ENCODE results near the gene UGT1A9. TPM values are rescaled to one million over a fixed set of nuclear protein-coding genes. Genes with fewer than 3 reads are reported as not detected.

The UGT1A9 gene
- total RNA-seq, 2 donors from 2014 or later = not detected

GRCh38 chr2:233663911-233664310, 7.8 kb upstream of the UGT1A9 start:
- Mint-ChIP-seq H3K36me3 (ENCODE audit: low read depth) (no peaks in the 10 kb centered on the region), H3K4me3 (no peak overlapping the region), H3K27me3 (ENCODE audit: insufficient read depth) (peaks cover 12% of the 10 kb centered on the region), H3K4me1 (no peaks in the 10 kb centered on the region), H3K9me3 (peaks cover 7% of the 10 kb centered on the region), H3K27ac (no peak overlapping the region)
- peaks cover 14% of the 10 kb centered on the region for H3K27me3 ChIP-seq (ENCODE audit: control insufficient read depth, insufficient read depth, low read length, poor library complexity, severe bottlenecking)
- no peak overlapping the region for H3K4me3 ChIP-seq (ENCODE audit: low read length)
- H3K36me3 ChIP-seq (ENCODE audit: control insufficient read depth, insufficient read depth, low read length) = no peaks in the 10 kb centered on the region
- no peak overlapping the region for H3K27ac ChIP-seq (ENCODE audit: low read depth, low read length)
- TF ChIP-seq CTCF (conservative IDR thresholded peaks at IDR 0.05) = no peak
- DNase-seq = no peak
- no peak overlapping the region for H3K9ac ChIP-seq (ENCODE audit: extremely low read depth, low read length, poor library complexity, severe bottlenecking)
- H3K4me1 ChIP-seq (ENCODE audit: control insufficient read depth, insufficient read depth, low read length) = no peaks in the 10 kb centered on the region
- WGBS, 2 experiments (ENCODE audit: insufficient coverage in 1 of 2, insufficient read length in 1 of 2) = 61 to 100% methylated on average over 1 of the region's 1 CpG
- no peaks in the 10 kb centered on the region for H3K9me3 ChIP-seq (ENCODE audit: control insufficient read depth, low read length)

GRCh38 chr2:233668605-233669260, 3.0 kb upstream of the UGT1A9 start:
- no peak for DNase-seq
- no peak overlapping the region for H3K27ac Mint-ChIP-seq
- H3K27ac ChIP-seq (ENCODE audit: low read depth, low read length) = no peak overlapping the region
- no peaks in the 10 kb centered on the region for H3K4me1 ChIP-seq (ENCODE audit: control insufficient read depth, insufficient read depth, low read length)
- 92 to 100% methylated on average over 1 to 4 of the region's 4 CpGs for WGBS, 2 experiments (ENCODE audit: insufficient coverage in 1 of 2, insufficient read length in 1 of 2)
- H3K9ac ChIP-seq (ENCODE audit: extremely low read depth, low read length, poor library complexity, severe bottlenecking) = no peak overlapping the region
- H3K4me1 Mint-ChIP-seq = no peaks in the 10 kb centered on the region
- H3K9me3 ChIP-seq (ENCODE audit: control insufficient read depth, low read length) = no peaks in the 10 kb centered on the region
- H3K4me3 ChIP-seq (ENCODE audit: low read length) = no peak overlapping the region
- no peaks in the 10 kb centered on the region for H3K36me3 Mint-ChIP-seq (ENCODE audit: low read depth)
- H3K4me3 Mint-ChIP-seq = no peak overlapping the region
- H3K9me3 Mint-ChIP-seq = peaks cover 4% of the 10 kb centered on the region
- peaks cover 12% of the 10 kb centered on the region for H3K27me3 Mint-ChIP-seq (ENCODE audit: insufficient read depth)
- no peaks in the 10 kb centered on the region for H3K27me3 ChIP-seq (ENCODE audit: control insufficient read depth, insufficient read depth, low read length, poor library complexity, severe bottlenecking)
- no peaks in the 10 kb centered on the region for H3K36me3 ChIP-seq (ENCODE audit: control insufficient read depth, insufficient read depth, low read length)
- no peak for TF ChIP-seq CTCF (conservative IDR thresholded peaks at IDR 0.05)

GRCh38 chr2:233672886-233673285, 1.2 kb downstream of the UGT1A9 start:
- no peaks in the 10 kb centered on the region for H3K9me3 Mint-ChIP-seq
- H3K27ac Mint-ChIP-seq = no peak overlapping the region
- H3K4me3 Mint-ChIP-seq = no peak overlapping the region
- no peak for DNase-seq
- H3K27ac ChIP-seq (ENCODE audit: low read depth, low read length) = no peak overlapping the region
- no peaks in the 10 kb centered on the region for H3K36me3 Mint-ChIP-seq (ENCODE audit: low read depth)
- H3K4me1 ChIP-seq (ENCODE audit: control insufficient read depth, insufficient read depth, low read length) = no peaks in the 10 kb centered on the region
- TF ChIP-seq CTCF (conservative IDR thresholded peaks at IDR 0.05) = no peak
- no peaks in the 10 kb centered on the region for H3K4me1 Mint-ChIP-seq
- no peaks in the 10 kb centered on the region for H3K9me3 ChIP-seq (ENCODE audit: control insufficient read depth, low read length)
- H3K36me3 ChIP-seq (ENCODE audit: control insufficient read depth, insufficient read depth, low read length) = no peaks in the 10 kb centered on the region
- no peak overlapping the region for H3K9ac ChIP-seq (ENCODE audit: extremely low read depth, low read length, poor library complexity, severe bottlenecking)
- WGBS, 2 experiments (ENCODE audit: insufficient coverage in 1 of 2, insufficient read length in 1 of 2) = 63% methylated on average over 2 of the region's 3 CpGs; no CpG with 5 or more reads in 1 of the 2 experiments
- no peak overlapping the region for H3K4me3 ChIP-seq (ENCODE audit: low read length)
- no peaks in the 10 kb centered on the region for H3K27me3 ChIP-seq (ENCODE audit: control insufficient read depth, insufficient read depth, low read length, poor library complexity, severe bottlenecking)
- peaks cover 11% of the 10 kb centered on the region for H3K27me3 Mint-ChIP-seq (ENCODE audit: insufficient read depth)

Measured in endodermal cell (in vitro differentiated cells).